GM08714 (cell line): ENCODE results near the gene ANKRD36B.
"Not testable (repeated sequence)": the region's sequence is repeated elsewhere in the genome, so short reads cannot be mapped to it uniquely, and the experiment has no call there.

ENCODE experiments used
- H3K4me3 ChIP-seq: fragments of 200-500 bp; sonication (Bioruptor generic); 2 replicates; pipeline ENCODE4 v1.5.1; 2014; ENCODE audit warnings: mild to moderate bottlenecking, low read length, inconsistent platforms
- ZNF274 ChIP-seq: IDR thresholded peaks from 2 replicates; pipeline ENCODE4 v1.6.1; 2012; ENCODE audit warnings: mild to moderate bottlenecking, low read depth, low read length

ANKRD36B gene

DNA sequence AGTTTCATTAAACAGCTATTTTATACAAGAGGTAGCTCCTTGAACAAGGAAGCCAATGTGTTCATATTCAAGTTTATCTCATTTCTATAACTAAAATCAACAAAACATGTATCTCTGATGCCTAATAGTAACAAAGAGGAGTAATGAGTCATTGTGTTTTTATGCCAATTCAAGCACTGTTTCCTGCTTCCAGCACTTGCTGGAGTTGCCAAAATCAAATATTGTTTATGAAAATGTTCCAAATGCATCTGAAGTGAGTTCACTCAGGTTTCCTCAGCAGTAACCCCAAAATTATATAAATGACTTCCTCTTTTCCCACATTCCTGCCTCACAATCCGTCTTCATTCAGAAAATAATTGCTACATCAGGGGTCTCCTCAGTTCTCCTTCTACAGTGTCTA, 39.2 kb downstream of the ANKRD36B start:
- not testable (repeated sequence) for H3K4me3 ChIP-seq

- H3K4me3 ChIP-seq, result not testable (repeated sequence)
Observed at GRCh38 chr2:97549058-97549457, 40.6 kb downstream of the ANKRD36B start.

DNA sequence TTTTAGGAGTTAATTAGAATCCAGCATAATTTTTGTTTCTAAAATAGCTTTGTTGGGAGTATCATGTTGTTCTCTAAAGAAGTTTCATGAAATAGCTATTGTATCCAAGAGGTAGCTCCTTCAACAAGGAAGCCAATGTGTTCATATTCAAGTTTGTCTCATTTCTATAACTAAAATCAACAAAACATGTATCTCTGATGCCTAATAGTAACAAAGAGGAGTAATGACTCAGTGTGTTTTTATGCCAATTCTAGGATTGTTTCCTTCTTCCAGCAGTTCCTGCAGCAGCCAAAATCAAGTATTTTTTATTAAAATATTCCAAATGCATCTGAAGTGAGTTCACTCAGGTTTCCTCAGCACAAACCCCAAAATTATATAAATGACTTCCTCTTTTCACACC, 41.1 kb downstream of the ANKRD36B start:
- H3K4me3 ChIP-seq, result not testable (repeated sequence)

DNA sequence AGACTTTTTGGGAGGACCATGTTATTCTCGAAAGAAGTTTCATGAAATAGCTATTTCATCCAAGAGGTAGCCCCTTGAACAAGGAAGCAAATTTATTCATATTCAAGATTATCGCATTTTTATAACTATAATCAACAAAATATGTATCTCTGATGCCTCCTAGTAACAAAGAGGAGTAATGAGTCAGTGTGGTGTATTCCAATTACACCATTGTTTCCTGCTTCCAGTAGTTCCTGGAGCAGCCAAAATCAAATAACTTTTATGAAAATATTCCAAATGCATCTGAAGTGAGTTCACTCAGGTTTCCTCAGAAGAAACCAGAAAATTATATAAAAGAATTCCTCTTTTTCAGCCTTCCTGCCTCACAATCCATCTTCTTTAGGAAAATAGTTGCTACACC, 43.0 kb downstream of the ANKRD36B start:
- no peak overlapping the region for H3K4me3 ChIP-seq
- no peak for TF ChIP-seq ZNF274

DNA sequence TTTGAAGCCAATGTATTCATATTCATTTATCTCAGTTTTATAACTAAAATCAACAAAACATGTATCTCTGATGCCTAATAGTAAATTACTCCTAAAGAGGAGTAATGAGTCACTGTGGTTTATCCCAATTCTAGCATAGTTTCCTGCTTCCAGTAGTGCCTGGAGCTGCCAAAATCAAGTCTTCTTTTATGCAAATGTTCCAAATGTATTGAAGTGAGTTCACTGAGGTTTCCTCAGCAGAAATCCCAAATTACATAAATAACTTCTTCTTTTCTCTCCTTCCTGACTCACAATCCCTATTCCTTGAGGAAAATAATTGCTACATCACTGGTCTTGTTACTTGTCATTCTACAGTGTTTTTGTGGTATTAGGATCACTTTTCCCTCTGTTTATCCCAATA, 44.8 kb downstream of the ANKRD36B start:
- H3K4me3 ChIP-seq, result not testable (repeated sequence)

DNA sequence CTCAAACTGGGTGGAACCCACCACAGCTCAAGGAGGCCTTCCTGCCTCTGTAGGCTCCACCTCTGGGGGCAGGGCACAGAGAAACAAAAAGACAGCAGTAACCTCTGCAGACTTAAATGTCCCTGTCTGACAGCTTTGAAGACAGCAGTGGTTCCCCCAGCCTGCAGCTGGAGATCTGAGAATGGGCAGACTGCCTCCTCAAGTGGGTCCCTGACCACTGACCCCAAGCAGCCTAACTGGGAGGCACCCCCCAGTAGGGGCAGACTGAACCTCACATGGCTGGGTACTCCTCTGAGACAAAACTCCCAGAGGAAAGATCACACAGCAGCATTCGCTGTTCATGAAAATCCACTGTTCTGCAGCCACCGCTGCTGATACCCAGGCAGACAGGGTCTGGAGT, 63.8 kb downstream of the ANKRD36B start:
- not testable (repeated sequence) for H3K4me3 ChIP-seq

DNA sequence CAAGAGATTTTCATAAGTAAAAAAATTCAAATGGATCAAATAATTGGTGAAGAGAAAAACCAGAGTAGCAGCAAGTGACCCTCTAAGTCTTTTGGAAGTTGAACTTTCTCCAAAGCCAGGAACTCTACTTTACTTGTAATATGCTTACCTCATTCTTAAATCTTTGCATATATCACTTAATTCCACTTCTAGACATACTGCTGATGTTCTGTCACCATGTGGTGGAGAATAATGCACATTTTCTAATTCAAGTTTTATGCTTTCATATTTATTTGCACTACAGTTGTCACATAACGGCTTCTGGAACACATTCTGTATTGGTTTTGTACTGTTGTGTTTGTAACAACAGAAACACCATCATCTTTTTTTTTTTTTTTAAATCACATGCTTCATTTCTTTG, 65.9 kb downstream of the ANKRD36B start:
- not testable (repeated sequence) for H3K4me3 ChIP-seq

GRCh38 chr2:97522916-97523555, 66.6 kb downstream of the ANKRD36B start:
- H3K4me3 ChIP-seq, result not testable (repeated sequence)

GRCh38 chr2:97495651-97496050, 94.0 kb downstream of the ANKRD36B start:
- H3K4me3 ChIP-seq, result not testable (repeated sequence)

DNA sequence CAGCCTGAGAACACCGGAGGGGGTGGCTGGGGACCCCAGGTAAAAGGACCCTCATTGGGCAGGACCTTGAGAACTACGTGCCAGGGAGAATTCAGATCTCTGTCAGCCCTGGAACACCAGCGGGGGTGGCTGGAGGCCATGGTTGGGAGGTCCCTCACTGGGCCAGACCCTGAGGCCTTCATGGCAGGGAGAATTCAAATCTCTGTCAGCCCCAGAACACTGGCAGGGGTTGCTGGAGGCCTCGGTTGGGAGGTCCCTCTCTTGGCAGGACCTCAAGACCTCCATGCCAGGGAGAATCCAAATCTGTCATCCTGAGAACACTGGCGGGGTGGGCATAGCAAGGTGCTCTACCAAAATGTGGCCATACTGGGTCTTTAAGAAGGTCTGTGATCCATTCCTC, 99.5 kb downstream of the ANKRD36B start:
- not testable (repeated sequence) for H3K4me3 ChIP-seq
